Muscle layer of colon (tissue), 2 donors: ENCODE results near the gene SPATA20.

Experiments used
- H3K27ac ChIP-seq: one replicate; pipeline ENCODE4 v1.7.0; 2013; ENCODE audit warnings: low read depth, mild to moderate bottlenecking, low read length, moderate library complexity
- H3K27me3 ChIP-seq, 2 donors: one replicate each; pipeline ENCODE4 v1.7.0; 2013; ENCODE audit warnings: low read length in 2 of 2, mild to moderate bottlenecking in 2 of 2; ENCODE audit not compliant: insufficient read depth in 2 of 2, control insufficient read depth in 1 of 2
- H3K36me3 ChIP-seq: one replicate; pipeline ENCODE4 v1.7.0; 2013; ENCODE audit warnings: mild to moderate bottlenecking, low read length; ENCODE audit not compliant: insufficient read depth
- H3K4me1 ChIP-seq: one replicate; pipeline ENCODE4 v1.7.0; 2013; ENCODE audit warnings: mild to moderate bottlenecking, low read length; ENCODE audit not compliant: insufficient read depth
- H3K4me3 ChIP-seq, 2 donors: one replicate each; pipeline ENCODE4 v1.7.0; 2013; ENCODE audit warnings: low read length in 2 of 2, low read depth in 1 of 2, mild to moderate bottlenecking in 1 of 2, moderate library complexity in 1 of 2
- H3K9ac ChIP-seq: one replicate; pipeline ENCODE4 v1.7.0; 2013; ENCODE audit warnings: low read length
- H3K9me3 ChIP-seq: one replicate; pipeline ENCODE4 v1.7.0; 2013; ENCODE audit warnings: mild to moderate bottlenecking, low read length
- donor health status: abdominal sarcoma.
- donor health status: Adenocarcinoma of cecum.

Gene SPATA20

GRCh38 chr17:50596191-50597037 lies 49.4 kb downstream of the SPATA20 start:
- H3K36me3 ChIP-seq = no peaks in the 10 kb centered on the region
- H3K27me3 ChIP-seq = no peaks in the 10 kb centered on the region
- no peaks in the 10 kb centered on the region for H3K9me3 ChIP-seq
- H3K4me1 ChIP-seq = no peaks in the 10 kb centered on the region
- no peak overlapping the region for H3K9ac ChIP-seq
- H3K4me3 ChIP-seq = no peak overlapping the region
- no peak overlapping the region for H3K27ac ChIP-seq

- Histone ChIP-seq H3K9me3 (no peaks in the 10 kb centered on the region), H3K9ac (no peak overlapping the region), H3K4me1 (no peaks in the 10 kb centered on the region), H3K4me3 (no peak overlapping the region), H3K27ac (no peak overlapping the region), H3K27me3 (no peaks in the 10 kb centered on the region), H3K36me3 (no peaks in the 10 kb centered on the region)
These were observed 51.5 kb downstream of the SPATA20 start for GRCh38 chr17:50598487-50598886.

- Histone ChIP-seq H3K9me3 (no peaks in the 10 kb centered on the region), H3K4me1 (peaks cover 6% of the 10 kb centered on the region), H3K27me3 (no peaks in the 10 kb centered on the region), H3K27ac (no peak overlapping the region), H3K36me3 (no peaks in the 10 kb centered on the region), H3K9ac (no peak overlapping the region), H3K4me3 (no peak overlapping the region)
These were observed 52.6 kb downstream of the SPATA20 start for GRCh38 chr17:50599606-50600005.

- Histone ChIP-seq H3K4me1 (peaks cover 14% of the 10 kb centered on the region), H3K36me3 (no peaks in the 10 kb centered on the region), H3K27me3 (no peaks in the 10 kb centered on the region), H3K9ac (no peak overlapping the region), H3K9me3 (no peaks in the 10 kb centered on the region), H3K4me3 (no peak overlapping the region), H3K27ac (no peak overlapping the region)
These were observed 54.9 kb downstream of the SPATA20 start for GRCh38 chr17:50601823-50602375.

- no peaks in the 10 kb centered on the region for H3K27me3 ChIP-seq
- no peak overlapping the region for H3K4me3 ChIP-seq
- peaks cover 14% of the 10 kb centered on the region for H3K4me1 ChIP-seq
- H3K27ac ChIP-seq = no peak overlapping the region
- no peaks in the 10 kb centered on the region for H3K9me3 ChIP-seq
- H3K9ac ChIP-seq = no peak overlapping the region
- no peaks in the 10 kb centered on the region for H3K36me3 ChIP-seq
These were observed 55.9 kb downstream of the SPATA20 start for GRCh38 chr17:50602836-50603235.

GRCh38 chr17:50603340-50603739 lies 56.4 kb downstream of the SPATA20 start:
- H3K9ac ChIP-seq = no peak overlapping the region
- H3K4me1 ChIP-seq = peaks cover 14% of the 10 kb centered on the region
- no peak overlapping the region for H3K4me3 ChIP-seq
- no peak overlapping the region for H3K27ac ChIP-seq
- H3K9me3 ChIP-seq = no peaks in the 10 kb centered on the region
- H3K27me3 ChIP-seq = no peaks in the 10 kb centered on the region
- H3K36me3 ChIP-seq = no peaks in the 10 kb centered on the region

- no peak overlapping the region for H3K9ac ChIP-seq
- peaks cover 14% of the 10 kb centered on the region for H3K4me1 ChIP-seq
- no peaks in the 10 kb centered on the region for H3K9me3 ChIP-seq
- no peaks in the 10 kb centered on the region for H3K27me3 ChIP-seq
- H3K36me3 ChIP-seq = no peaks in the 10 kb centered on the region
- no peak overlapping the region for H3K4me3 ChIP-seq
- no peak overlapping the region for H3K27ac ChIP-seq
These were observed 57.5 kb downstream of the SPATA20 start for GRCh38 chr17:50604513-50604912.

GRCh38 chr17:50605429-50605828 lies 58.5 kb downstream of the SPATA20 start:
- Histone ChIP-seq H3K27me3 (peaks cover 0 to 6% of the 10 kb centered on the region in 2 donors), H3K27ac (no peak overlapping the region), H3K9me3 (no peaks in the 10 kb centered on the region), H3K36me3 (no peaks in the 10 kb centered on the region), H3K9ac (no peak overlapping the region), H3K4me3 (no peak overlapping the region), H3K4me1 (peaks cover 14% of the 10 kb centered on the region)
